ENCODE results near the gene ATXN2.
"Not testable (repeated sequence)": the region's sequence is repeated elsewhere in the genome, so short reads cannot be mapped to it uniquely, and the experiment has no call there.

The ATXN2 gene

GRCh38 chr12:111494676-111495075, 104.4 kb downstream of the ATXN2 start:
- no peak for DNase-seq

GRCh38 chr12:111492979-111493378, 106.1 kb downstream of the ATXN2 start:
- DNase-seq = not testable (repeated sequence)

GRCh38 chr12:111488798-111489197, 110.3 kb downstream of the ATXN2 start:
- no peak for DNase-seq

GRCh38 chr12:111488271-111488670, 110.8 kb downstream of the ATXN2 start:
- DNase-seq = no peak

GRCh38 chr12:111482462-111482861, 116.7 kb downstream of the ATXN2 start:
- peak in 1 of 5 experiments; percentile 18 for DNase-seq

- no peak for DNase-seq
Observed at GRCh38 chr12:111471236-111471635, 127.9 kb downstream of the ATXN2 start.

GRCh38 chr12:111469401-111469800, 129.7 kb downstream of the ATXN2 start:
- DNase-seq = no peak

GRCh38 chr12:111467857-111468241, 131.3 kb downstream of the ATXN2 start:
- no peak for DNase-seq

- DNase-seq = no peak
Observed at GRCh38 chr12:111467092-111467856, 131.8 kb downstream of the ATXN2 start.

GRCh38 chr12:111462210-111462769, 136.8 kb downstream of the ATXN2 start:
- no peak for DNase-seq

- not testable (repeated sequence) for DNase-seq
Observed at GRCh38 chr12:111460111-111460510, 139.0 kb downstream of the ATXN2 start.

GRCh38 chr12:111458546-111459172, 140.5 kb downstream of the ATXN2 start:
- no peak for DNase-seq

GRCh38 chr12:111457577-111457976, 141.5 kb downstream of the ATXN2 start:
- no peak for DNase-seq

- DNase-seq = no peak
Observed at GRCh38 chr12:111457071-111457470, 142.0 kb downstream of the ATXN2 start.

GRCh38 chr12:111455448-111456320, 143.4 kb downstream of the ATXN2 start:
- no peak for DNase-seq

GRCh38 chr12:111454716-111455447, 144.2 kb downstream of the ATXN2 start:
- DNase-seq = no peak

GRCh38 chr12:111454311-111454710, 144.8 kb downstream of the ATXN2 start:
- DNase-seq = no peak

GRCh38 chr12:111453071-111453989, 145.8 kb downstream of the ATXN2 start:
- no peak for DNase-seq

GRCh38 chr12:111451649-111452129, 147.4 kb downstream of the ATXN2 start:
- peak in 2 of 5 experiments; percentile 57 to 59 for DNase-seq

- no peak for DNase-seq
Observed at GRCh38 chr12:111451232-111451631, 147.9 kb downstream of the ATXN2 start.

- DNase-seq = no peak
Observed at GRCh38 chr12:111450676-111451075, 148.4 kb downstream of the ATXN2 start.

Measured in T-helper 2 cell (primary cell).